ENCODE data around the gene CUL7. TPM values are rescaled to one million over a fixed set of nuclear protein-coding genes. Genes with fewer than 3 reads are reported as not detected.
A peak's percentile ranks its signal among the peaks of the same experiment; 100 is the strongest.

CUL7 gene
- total RNA-seq, 1 experiment from 2014 or later: 18.6 TPM

- CTCF ChIA-PET: no interaction called here
- ATAC-seq: peak; percentile 19; the same call in 1 of the 2 replicates
- H3K36me3 ChIP-seq (ENCODE audit: low read depth, low read length): peaks cover 5% of the 10 kb centered on the region; the same call in 1 of the 2 replicates
- no peak overlapping the region for H2AFZ ChIP-seq (ENCODE audit: low read length)
- H3K79me2 ChIP-seq (ENCODE audit: low read length): peaks cover 29% of the 10 kb centered on the region
- no peaks in the 10 kb centered on the region for H3K27me3 ChIP-seq (ENCODE audit: low read length)
- TF ChIP-seq CTCF (conservative IDR thresholded peaks at IDR 0.05; ENCODE audit: low read depth, low read length) (no peak), EZH2 (IDR thresholded peaks at IDR 0.05; ENCODE audit: low read length, unreplicated experiment) (no peak), EZH2phosphoT487 (IDR thresholded peaks at IDR 0.05; ENCODE audit: borderline replicate concordance, low read length) (no peak)
- H4K20me1 ChIP-seq (ENCODE audit: low read length): peaks cover 6% of the 10 kb centered on the region; the same call in 1 of the 2 replicates
- H3K27ac ChIP-seq (ENCODE audit: low read length): no peak overlapping the region
- POLR2A ChIA-PET (ENCODE audit: unreplicated experiment): no interaction called here
- H3K4me2 ChIP-seq (ENCODE audit: low read length): 0 out of 2 replicates have a peak overlapping the region, but pooled peaks have one; percentile 18
- BruUV-seq (replicated peaks): no TSS peak
- intact Hi-C loops (cut with micrococcal nuclease): no loop called here
- DNase-seq: peak; percentile 29
- H3F3A ChIP-seq (ENCODE audit: low read length, unreplicated experiment): no peaks in the 10 kb centered on the region
- no peak overlapping the region for H3K9ac ChIP-seq (ENCODE audit: low read length)
- peaks cover 23% of the 10 kb centered on the region for H3K4me1 ChIP-seq (ENCODE audit: insufficient read depth, low read length)
- H3K9me2 ChIP-seq (replicated peaks; ENCODE audit: low read length): no peaks in the 10 kb centered on the region
- H3K9me3 ChIP-seq (ENCODE audit: low read length): no peaks in the 10 kb centered on the region
- H3K4me3 ChIP-seq (ENCODE audit: low read length): no peak overlapping the region
These were observed 8.2 kb upstream of the CUL7 start for GRCh38 chr6:43061861-43062260.

DNA sequence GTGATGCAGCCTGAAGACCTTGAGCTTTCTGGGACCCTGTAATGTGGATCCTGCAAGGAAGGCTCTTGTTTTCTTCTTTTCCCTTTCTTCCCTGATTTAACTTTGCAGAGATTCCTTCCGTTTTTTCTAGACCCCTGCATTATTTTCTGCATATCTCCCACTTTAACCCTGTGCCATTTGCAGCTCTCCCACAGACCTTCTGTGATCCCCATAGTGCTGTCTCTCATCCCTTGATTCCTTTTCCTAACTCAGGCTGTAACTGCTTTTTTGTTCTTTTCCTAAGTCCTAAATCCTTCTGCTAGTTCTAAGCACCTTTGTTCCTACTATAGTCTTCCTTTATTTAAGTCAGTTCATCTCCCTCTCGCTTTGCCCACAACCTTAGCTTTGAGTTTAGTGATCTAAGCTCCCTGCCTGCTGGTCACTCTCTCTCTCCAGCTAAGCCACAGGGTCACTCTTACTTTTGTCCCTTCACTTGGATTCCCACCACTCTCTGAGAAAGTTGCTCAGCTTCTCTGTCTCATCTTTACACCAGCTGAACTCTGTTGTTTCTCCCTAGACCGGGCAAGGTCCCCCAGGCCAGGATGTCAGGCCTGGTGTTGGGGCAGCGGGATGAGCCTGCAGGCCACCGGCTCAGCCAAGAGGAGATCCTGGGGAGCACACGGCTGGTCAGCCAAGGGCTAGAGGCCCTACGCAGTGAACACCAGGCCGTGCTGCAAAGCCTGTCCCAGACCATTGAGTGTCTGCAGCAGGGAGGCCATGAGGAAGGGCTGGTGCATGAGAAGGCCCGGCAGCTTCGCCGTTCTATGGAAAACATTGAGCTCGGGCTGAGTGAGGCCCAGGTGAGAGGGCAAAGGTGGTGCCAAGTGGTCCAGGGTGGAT is 7.3 kb upstream of the CUL7 start:
- Histone ChIP-seq H4K20me1 (ENCODE audit: low read length) (peaks cover 6% of the 10 kb centered on the region; the same call in 1 of the 2 replicates), H3K27me3 (ENCODE audit: low read length) (no peaks in the 10 kb centered on the region), H3K9ac (ENCODE audit: low read length) (peak overlapping the region; percentile 93; the same call in 1 of the 2 replicates), H3K9me3 (ENCODE audit: low read length) (no peaks in the 10 kb centered on the region), H3K4me3 (ENCODE audit: low read length) (peak overlapping the region; percentile 91), H3K9me2 (replicated peaks; ENCODE audit: low read length) (no peaks in the 10 kb centered on the region), H2AFZ (ENCODE audit: low read length) (no peak overlapping the region), H3K4me1 (ENCODE audit: insufficient read depth, low read length) (peaks cover 23% of the 10 kb centered on the region), H3K79me2 (ENCODE audit: low read length) (peaks cover 29% of the 10 kb centered on the region), H3K4me2 (ENCODE audit: low read length) (peak overlapping the region; percentile 99), H3K36me3 (ENCODE audit: low read depth, low read length) (peaks cover 9% of the 10 kb centered on the region; the same call in 1 of the 2 replicates), H3K27ac (ENCODE audit: low read length) (peak overlapping the region; percentile 46; the same call in 1 of the 2 replicates), H3F3A (ENCODE audit: low read length, unreplicated experiment) (no peaks in the 10 kb centered on the region)
- ChIA-PET POLR2A (ENCODE audit: unreplicated experiment) (no interaction called here), CTCF (interaction anchor here (0.5 kb wide), 1 partner anchor 65 kb away, joined by 4 read pairs; no protein-coding TSS in a partner anchor)
- no peak for TF ChIP-seq EZH2phosphoT487 (IDR thresholded peaks at IDR 0.05; ENCODE audit: borderline replicate concordance, low read length)
- no peak for TF ChIP-seq EZH2 (IDR thresholded peaks at IDR 0.05; ENCODE audit: low read length, unreplicated experiment)
- no peak for TF ChIP-seq CTCF (conservative IDR thresholded peaks at IDR 0.05; ENCODE audit: low read depth, low read length)
- DNase-seq (no peak), ATAC-seq (no peak)
- intact Hi-C loops (cut with micrococcal nuclease): no loop called here
- BruUV-seq (replicated peaks): TSS peak; percentile 53
